HEK293T (cell line): ENCODE data around the gene POLR1D.

ENCODE experiments used
- ELF4 ChIP-seq: fragments of 450-650 bp; IDR thresholded peaks from 2 replicates; pipeline ENCODE4 v1.6.1; 2017; ENCODE audit warnings: antibody characterized with exemption
- FOXA1 ChIP-seq: fragments of 450-650 bp; IDR thresholded peaks from 2 replicates; pipeline ENCODE4 v1.6.1; 2016; ENCODE audit warnings: mild to moderate bottlenecking
- FOXM1 ChIP-seq: fragments of 450-650 bp; IDR thresholded peaks from 2 replicates; pipeline ENCODE4 v1.6.1; 2017; ENCODE audit warnings: mild to moderate bottlenecking, borderline replicate concordance
- HDGF ChIP-seq: fragments of 450-650 bp; IDR thresholded peaks from 2 replicates; pipeline ENCODE4 v1.6.1; 2017; ENCODE audit warnings: antibody characterized with exemption, borderline replicate concordance
- NFRKB ChIP-seq: fragments of 450-650 bp; IDR thresholded peaks from 2 replicates; pipeline ENCODE4 v1.6.1; 2016; ENCODE audit warnings: mild to moderate bottlenecking, moderate library complexity
- TARDBP ChIP-seq: fragments of 450-650 bp; IDR thresholded peaks from 2 replicates; pipeline ENCODE4 v1.6.1; 2016
- ZNF384 ChIP-seq: fragments of 450-650 bp; IDR thresholded peaks from 2 replicates; pipeline ENCODE4 v1.6.1; 2016

GRCh38 chr13:27643334-27644132 is 21.8 kb downstream of the POLR1D start:
- no peak for TF ChIP-seq FOXA1
- TF ChIP-seq ELF4 = no peak
- TF ChIP-seq FOXM1 = no peak
- no peak for TF ChIP-seq HDGF
- no peak for TF ChIP-seq TARDBP
- no peak for TF ChIP-seq NFRKB
- TF ChIP-seq ZNF384 = no peak
